Stimulated activated CD4-positive, alpha-beta T cell treated with anti-CD3 and anti-CD28 coated beads, Interleukin-2, amount 100 ng/mL, for 4 hours (primary cell): ENCODE measurements around the gene CHST5.

Source experiments
- DNase-seq: peaks from one replicate; pipeline ENCODE4 v3.0.0-alpha.2; 2020; ENCODE audit warnings: low read depth

The CHST5 gene

DNA sequence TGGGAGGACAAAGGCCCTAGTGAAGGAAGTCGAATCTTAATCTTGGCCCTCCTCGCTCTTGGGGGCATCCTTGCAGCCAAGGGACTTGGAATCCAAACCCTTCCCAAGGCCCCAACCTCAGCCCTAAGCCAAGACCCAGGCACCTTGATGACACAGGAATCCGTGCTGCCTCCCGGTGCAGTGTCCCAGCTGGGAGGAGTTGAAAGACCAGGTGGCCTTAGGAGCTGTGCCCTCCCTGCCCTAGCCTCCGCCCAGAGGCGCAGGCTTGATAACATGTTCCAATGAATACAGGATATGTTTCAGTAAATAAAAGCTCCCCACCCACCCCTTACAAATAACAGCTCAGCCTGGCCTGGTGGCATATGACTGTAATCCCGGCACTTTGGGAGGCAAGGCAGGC is at the start of gene CHST5:
CHST5 (minus strand) TSS at position 208 of the 400 bp plus-strand sequence. CDS start 5,724 bp downstream, outside the sequence.
- DNase-seq, result no peak

DNA sequence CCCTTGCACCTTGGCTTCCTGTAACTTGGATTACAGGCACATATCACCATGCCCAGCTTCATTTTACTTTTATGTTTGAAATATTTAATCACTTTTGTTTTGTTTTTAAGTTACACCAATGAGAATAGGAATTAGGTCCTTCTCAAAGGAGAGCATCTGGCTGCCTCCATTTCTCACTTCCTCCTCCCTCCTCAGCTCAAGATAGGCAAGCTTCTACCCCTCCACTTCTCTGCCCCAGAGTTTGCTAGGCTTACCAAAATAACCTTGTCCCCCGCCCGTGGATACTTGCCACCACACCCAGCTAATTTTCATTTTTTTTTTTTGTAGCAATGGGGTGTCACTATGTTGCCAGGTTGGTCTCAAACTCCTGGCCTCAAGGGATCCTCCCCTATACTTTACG is 48.2 kb upstream of the CHST5 start:
- no peak for DNase-seq

DNA sequence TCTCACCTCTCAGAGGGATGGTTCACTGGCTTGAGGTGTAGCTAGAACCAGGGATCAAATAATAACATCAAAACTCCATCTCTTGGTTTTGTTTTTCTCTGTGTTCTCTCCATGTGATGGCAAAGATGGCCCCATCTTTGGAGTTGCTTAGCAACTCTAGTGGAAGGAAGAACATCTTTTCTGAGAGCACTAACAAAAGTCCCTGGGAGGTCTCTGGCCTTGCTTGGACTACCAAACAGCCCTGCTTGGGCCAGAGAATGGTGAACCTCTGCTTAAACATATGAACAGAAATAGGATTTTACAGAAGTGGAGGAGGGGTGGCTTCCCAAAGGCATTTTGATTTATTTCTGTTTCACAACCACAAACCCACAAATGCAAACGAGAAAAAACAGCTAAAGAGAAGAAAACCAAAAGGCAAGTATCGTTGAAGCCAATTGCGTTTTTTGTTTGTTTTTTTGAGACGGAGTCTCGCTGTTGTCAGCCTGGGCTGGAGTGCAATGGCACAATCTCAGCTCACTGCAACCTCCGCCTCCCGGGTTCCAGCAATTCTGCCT is 43.5 kb upstream of the CHST5 start:
- DNase-seq, result no peak

DNA sequence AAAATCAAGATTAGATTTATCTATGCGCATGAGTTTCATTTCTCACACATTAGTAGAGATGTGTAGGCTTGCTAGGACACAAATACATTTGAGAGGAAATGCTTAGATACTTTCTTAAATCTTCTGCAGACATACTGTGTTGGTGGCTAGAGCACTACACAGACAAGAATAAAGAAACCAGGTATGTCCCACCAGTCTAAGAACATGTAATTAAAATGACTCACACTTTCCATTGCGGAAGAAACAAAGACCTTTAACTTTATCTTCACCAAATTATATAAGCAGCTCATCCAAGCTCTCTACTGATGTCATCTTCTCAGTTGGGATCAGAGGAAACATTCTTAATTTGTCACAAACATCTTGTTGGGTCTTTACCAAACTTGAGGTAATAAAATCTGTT is 42.8 kb upstream of the CHST5 start:
- no peak for DNase-seq

DNA sequence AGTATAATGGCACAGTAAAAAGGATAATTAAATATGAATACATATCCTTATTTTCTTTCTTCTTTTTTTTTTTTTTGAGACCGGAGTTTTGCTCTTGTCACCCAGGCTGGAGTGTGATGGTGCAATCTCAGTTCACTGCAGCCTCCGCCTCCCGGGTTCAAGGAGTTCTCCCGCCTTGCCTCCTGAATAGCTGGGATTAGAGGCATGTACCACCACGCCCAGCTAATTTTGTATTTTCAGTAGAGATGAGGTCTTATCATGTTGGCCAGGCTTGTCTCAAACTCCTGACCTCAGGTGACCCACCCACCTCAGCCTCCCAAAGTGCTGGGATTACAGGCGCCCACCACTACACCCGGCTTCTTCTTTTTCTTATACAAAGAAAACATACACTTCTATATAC is 42.3 kb upstream of the CHST5 start:
- no peak for DNase-seq

DNA sequence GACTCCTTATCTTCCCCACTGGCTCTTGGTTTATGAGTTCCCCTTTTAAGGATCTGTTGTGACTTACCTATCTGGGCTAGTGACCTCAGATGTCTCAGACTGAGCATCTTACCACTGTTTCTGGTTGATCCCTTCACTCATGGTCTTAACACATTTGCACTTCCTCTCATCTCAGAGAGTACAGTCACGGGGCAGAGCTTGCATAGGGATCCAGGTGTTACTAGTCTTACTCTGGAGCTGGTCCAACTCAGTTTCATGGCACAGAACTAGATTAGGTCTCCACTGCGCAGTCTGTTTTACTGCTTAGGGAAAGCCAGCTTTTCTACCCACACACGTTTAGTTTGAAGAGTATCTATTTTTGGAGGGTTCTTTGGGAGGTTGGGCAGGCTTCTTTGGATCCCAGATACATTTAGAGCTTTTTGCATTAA is 40.5 kb upstream of the CHST5 start:
- no peak for DNase-seq

DNA sequence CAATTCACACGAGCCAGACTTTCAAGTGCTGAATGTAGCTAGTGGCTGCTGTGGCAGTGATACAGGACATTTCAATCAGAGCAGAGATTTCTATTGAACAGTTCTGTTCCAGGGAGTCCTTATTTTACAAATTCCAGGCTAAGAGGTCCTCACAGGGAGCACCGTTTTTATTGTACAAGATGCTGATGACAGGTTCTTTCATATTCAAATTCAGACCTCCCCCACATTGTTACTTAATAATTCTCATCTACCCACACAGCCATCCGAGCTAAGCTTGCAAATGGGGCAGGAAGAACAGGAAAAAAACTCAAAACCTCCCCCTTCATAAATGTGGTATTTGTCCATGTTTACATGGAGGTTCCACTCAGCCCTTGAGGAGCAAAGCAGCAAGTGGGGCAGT is 40.0 kb upstream of the CHST5 start:
- no peak for DNase-seq

DNA sequence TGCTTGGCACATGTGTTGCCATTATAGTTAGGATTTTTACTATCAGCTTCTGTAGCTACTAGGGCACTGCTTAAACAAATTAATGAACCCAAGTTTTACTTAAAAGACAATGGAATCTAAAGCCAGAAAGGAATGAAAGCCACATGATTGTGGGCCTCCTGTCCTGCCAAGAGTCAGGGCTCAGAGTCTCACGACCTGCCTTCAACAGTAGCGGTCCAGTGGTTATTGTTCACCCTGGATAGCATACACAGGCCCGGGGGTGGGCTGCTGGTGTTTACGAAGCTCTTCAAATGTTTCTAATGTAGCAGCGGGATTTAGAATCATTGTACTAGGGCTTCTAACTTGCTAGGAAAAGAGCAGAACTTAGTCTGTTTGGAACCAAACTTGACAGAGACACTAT is 38.0 kb upstream of the CHST5 start:
- no peak for DNase-seq

DNA sequence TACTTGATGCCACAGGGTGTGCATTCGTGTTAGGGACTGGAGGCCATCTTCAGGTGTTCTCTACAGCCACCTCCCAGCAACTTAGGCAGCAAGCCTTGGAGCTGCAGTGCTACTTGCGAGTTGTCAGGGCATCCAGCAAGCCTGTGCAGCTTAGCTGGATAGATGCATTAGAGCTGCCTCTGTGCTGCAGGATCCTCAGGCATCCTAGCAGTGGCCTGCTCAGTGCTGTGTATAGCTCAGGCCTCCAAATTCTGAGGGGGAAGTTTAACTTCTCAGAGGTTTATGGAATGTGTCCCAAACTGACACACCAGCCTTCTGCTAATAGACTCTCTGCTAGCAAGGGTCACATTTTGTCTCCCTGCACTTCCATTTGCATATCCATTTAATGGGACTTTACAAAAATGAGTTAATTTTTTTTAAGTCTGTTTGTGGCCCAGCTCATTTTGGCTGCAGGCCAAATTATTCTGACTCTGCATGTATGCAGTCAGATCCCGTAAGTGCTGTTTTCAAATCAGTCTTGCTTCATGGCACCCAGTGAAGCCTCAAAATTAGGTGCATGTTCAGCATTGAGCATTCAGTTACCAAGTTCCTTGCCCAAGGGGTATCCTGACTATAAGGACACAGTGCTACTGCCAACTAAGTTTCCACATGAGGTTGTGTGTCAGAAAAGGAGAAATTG is 37.1 kb upstream of the CHST5 start:
- DNase-seq, result no peak

DNA sequence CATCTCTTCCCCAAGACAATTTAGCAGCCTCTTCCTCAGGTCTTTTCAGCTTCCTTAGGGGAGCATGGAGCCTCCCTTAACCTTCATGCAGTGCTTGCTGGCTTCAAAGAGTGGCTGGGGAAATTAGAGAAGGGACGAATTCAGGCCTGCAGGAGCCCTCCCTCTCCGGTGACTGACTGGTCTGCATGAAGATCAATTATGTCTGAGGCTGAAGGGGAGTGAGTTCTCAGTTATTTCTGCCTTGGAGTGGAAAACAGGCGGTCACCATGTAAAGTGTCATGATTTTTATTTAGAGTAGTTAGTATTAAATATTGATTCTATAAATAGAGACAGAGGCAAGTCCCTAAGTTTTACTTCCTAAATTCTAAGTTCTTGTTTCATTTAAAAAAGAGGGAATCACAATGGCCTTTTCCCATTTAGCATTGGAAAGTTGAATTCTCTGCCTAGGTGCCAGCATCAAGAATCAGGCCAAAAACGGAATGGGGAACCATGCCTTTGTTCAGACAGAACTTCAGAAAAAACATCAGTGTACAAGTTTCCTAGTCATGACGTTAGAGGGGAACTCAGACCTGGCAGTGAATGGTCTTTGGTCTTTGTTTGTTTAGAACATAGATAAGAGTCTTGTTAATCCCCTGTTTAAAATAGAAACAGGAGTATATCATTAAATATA is 34.6 kb upstream of the CHST5 start:
- no peak for DNase-seq

DNA sequence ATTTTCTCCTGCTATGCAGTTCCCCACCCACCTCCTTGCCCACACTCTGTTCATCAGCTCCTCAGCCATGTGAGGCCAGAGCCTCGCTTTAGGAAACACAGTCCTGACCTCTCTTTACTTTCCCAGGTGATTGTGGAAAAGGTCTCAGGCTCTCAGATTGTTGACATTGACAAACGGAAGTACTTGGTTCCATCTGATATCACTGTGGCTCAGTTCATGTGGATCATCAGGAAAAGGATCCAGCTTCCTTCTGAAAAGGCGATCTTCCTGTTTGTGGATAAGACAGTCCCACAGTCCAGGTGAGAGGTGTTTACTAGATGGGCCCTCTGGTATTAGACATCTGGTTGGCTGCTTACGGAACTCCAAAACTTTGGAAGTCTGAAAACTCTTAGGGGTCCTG is 32.0 kb upstream of the CHST5 start:
- no peak for DNase-seq

DNA sequence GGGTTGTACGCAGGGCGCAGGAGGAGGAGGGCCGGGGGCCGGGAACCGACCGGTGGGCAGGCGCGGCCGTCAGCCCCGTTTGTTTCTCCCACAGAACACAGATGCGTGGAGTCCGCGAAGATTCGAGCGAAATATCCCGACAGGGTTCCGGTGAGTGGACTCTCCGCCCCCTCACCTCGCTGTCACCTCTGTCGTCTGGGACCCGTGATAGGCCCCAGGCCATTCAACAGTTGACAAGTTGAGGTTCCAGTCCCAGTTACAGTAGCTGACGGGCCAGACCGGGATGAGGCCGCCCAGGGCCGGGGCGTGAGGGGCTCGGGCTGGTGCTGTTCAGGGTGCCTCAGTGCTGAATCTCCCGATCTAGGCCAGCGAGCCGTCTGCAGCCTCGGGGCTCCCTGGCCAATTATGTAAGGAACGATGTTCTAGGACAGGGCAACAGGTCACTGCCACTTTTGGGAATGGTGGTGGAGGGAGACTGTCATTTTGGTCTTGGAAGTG is 30.9 kb upstream of the CHST5 start:
- no peak for DNase-seq

DNA sequence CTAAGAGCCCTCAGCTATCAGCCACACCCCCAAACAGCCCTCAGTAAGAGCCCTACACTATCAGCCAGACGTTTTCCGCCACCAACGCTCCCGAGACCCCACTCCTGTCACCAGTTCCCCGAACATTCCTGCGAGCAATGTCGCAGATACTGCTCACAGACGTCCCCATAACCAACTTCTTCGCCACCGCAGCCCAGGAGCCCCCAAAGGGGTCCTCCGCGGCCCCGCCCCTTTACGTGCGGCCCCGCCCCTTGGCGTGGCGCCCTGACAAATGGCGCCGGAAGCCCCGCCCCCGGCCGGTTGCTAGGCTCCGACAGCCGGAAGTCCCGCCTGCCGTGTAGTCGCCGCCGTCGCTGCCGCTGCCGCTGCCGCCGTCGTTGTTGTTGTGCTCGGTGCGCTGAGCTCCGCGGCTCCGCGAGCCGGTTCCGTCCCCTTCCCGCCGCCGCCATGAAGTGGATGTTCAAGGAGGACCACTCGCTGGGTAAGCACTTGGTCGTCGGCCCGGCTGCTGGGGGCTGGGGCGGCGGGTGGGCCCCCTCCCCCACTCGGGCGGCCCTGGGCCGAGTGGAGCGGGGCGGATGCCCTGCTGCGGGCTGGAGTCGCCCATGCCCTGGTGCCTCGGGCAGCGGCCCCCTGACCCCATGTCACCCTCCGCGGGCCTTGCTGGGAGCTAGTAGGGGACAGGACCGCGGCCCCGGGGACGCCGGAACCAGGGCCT is 30.3 kb upstream of the CHST5 start, which contains the start of gene GABARAPL2:
GABARAPL2 (plus strand) TSS at position 340 of the 718 bp plus-strand sequence; CDS start at position 448, 108 bp downstream.
- DNase-seq, result peak; percentile 84

DNA sequence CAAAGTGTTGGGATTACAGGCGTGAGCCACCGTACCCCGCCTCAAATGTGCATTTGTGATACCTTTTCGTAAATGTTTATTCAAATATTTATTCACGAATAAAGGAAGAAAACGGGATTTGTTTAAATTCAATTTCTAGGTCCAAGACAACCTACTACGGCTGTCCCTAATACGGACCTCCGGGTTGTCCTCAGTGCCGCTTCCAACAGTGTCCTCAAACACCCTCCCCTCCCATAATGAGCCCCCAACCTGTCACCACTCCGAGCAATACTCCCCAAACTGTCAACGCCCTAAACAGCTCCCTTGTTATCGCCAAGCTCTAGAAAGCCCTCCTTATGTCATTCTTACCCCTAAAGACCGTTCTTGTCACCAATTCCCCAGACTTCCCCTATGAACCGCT is 29.7 kb upstream of the CHST5 start:
- DNase-seq, result no peak

DNA sequence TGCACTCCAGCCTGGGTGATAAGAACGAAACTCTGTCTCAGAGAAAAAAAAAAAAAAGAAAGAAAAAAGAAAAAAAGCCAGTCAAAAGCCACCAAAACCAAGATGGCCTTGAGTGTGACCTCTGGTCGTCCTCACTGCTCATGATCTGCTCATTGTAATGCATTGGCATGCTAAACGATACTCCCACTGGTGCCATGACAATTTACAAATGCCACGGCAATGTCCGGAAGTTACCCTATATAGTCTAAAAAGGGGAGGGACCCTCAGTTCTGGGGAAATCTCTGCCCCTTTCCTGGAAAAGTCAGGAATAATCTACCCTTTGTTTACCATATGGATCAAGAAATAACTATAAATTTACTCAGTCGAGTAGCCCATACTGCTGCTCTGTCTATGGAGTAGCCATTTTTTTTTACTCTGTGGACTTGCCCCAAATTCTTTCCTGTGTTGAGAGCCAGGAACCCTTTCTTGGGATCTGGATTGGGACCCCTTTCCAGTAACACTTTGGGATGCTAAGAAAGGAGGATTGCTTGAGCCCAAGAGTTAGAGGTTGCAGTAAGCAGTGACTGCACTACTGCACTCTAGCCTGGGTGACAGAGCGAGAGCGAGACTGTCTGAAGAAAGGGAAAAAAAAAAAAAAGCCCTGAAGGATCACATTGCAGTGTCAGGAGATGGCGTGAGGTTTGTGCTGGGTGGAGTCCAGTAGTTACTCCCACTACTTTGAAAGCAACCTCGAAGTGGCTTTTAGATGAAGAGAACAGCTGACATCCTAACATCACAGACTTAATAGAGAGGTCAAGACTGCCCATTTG is 23.9 kb upstream of the CHST5 start:
- DNase-seq, result no peak

DNA sequence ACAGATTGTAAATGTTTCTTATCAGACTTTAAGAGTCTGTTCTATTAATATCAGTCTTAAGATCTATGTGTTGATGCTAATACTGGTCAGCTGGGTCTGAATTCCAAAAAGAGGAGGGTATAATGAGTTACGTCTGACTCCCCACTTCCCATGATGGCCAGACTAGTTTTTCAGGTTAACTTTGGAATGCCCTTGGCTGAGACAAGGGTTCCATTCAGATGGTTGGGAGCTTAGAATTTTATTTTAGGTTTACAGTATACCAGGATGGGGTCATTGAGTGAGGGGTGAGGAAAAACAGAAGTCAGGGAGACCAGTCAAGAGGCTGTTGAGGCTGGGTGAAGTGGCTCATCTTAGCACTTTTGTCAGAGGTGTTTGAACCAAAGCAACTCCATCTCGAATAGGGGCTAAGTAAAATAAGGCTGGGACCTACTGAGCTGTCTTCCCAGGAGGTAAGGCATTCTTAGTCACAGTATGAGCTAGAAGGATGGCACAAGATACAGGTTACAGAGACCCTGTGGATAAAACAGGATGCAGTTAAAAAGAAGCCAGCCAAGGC is 23.0 kb upstream of the CHST5 start:
- DNase-seq, result no peak

DNA sequence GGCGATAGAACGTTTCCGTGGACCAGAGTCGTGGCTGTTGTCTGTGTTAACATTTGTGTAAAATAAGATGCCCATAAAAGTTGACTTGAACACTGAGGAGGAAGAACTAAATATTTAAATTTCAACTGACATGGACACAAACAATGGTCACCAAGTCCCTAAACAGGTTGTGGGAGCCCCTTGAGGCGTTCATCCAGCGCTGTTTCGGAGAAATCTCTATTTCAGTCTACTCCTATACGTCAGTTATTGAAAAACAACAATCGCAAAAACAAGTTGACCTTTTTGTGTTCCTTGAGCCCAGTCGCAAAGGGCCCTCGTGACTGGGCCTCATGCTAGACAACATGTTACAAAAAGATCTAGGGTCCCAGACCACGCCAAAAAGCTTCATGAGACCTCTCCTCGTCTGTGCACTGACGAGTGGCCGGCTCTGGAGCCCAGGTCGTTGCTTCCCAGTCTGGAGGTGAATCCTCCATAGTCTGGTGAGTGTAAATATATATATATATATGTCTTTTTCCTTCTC is 20.6 kb upstream of the CHST5 start:
- DNase-seq, result no peak

DNA sequence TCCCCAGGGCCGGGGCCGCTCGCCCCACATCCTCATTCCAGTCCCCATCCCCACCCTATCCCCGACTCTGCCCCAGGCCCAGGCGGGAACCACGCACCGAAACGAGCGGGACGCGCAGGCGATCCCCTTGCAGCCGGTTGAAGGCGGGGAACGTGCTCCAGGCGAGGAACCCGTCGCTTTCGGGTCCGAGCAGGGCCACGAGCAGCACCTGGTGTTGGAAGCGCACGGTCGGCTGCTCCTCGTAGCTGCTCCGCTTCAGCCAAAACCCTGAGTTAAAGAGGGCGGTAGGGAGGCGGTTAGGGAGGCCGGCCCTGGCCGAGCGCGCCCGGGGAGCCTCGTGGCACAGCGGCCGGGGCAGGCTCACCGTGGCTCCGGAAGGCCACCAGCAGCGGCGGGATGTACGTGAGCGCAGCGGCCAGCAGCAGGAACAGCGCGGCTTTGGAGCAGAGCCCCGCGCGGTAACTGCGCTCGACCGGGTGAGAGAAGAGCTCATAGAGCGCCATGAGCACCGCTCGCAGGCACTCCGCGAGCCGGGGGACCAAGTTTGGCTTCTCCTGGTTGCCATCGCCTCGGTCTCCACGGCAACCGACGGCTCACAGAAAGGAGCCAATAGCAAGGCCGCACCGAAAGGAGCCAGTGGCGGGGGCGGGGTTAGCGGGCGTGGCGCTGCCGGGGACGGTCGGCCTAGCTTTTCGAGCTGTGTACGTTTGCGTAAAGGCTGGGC is 20.0 kb upstream of the CHST5 start, which contains the start of gene TMEM231:
TMEM231 (minus strand) TSS at position 546 of the 724 bp plus-strand sequence; CDS start at position 503, 43 bp downstream.
- peak; percentile 96 for DNase-seq

DNA sequence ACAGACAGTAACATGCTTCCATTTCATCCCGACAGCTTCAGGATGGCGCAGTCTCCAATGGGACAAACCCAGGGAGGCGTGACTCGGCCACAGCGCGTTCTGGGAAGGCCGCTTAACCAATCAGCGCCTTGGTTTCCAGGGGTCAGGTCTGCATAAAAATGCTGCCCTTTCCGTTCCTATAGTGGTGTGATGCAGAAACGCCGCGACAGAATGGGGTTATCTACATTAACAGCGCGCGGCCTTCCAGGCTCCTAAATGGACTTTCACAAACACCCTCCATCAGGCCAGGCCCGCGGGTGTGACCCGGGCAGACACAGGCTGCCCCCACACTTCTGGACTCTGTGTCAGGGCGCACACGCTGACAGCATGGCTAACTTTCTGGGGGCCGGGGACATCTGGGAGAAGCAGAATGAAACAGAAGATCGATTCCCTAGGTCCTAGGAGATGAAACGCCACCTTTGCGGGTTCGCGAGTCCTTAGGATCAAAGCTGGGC is 19.4 kb upstream of the CHST5 start:
- no peak for DNase-seq

DNA sequence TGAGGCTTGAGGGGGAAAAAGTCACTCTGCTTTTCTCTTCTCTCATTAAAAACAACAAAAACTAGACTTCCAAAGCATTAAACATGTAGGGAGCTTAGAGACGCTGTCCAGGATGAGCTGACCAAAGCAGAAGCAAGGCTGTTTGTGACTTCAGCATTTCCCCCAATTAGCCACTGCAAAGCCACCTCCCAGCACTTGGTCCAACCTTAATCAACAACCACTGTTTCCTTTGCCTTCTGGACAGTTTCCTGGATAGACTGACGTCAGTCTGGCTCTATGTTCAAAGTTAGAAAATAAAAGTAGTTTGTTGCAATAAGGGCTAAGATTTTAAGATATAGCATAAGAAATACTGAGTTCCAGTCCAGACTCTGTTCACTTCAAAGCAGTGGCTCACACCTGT is 17.0 kb upstream of the CHST5 start:
- DNase-seq, result no peak
